Gastroesophageal sphincter (tissue), 4 donors: ENCODE data around the gene CCDC85C. TPM values are rescaled to one million over a fixed set of nuclear protein-coding genes. Genes with fewer than 3 reads are reported as not detected.
A peak's percentile ranks its signal among the peaks of the same experiment; 100 is the strongest.

Source experiments
- ATAC-seq: fragments of 150-250 bp; one replicate; pipeline ENCODE4 v1.9.1; 2016; ENCODE audit warnings: mild to moderate bottlenecking, moderate library complexity
- H3K27ac ChIP-seq, 4 donors: fragments of 200-600 bp; sonication (generic) in 3 of 4; 1 replicate in 3 of 4; 2 replicates in 1 of 4; pipeline ENCODE4 v1.5.1; 2016 to 2019
- H3K27me3 ChIP-seq: fragments of 200-600 bp; sonication (generic); one replicate; pipeline ENCODE4 v1.5.1; 2019
- H3K36me3 ChIP-seq, 2 donors: fragments of 200-600 bp; sonication (generic); one replicate each; pipeline ENCODE4 v1.5.1; 2019; ENCODE audit warnings: control low read depth in 1 of 2
- H3K4me1 ChIP-seq, 3 donors: fragments of 200-600 bp; sonication (generic); 1 replicate in 2 of 3; 2 replicates in 1 of 3; pipeline ENCODE4 v1.5.1; 2016 to 2019; ENCODE audit warnings: control low read depth in 2 of 3
- H3K4me3 ChIP-seq, 2 donors: fragments of 200-600 bp; sonication (generic); one replicate each; pipeline ENCODE4 v1.5.1; 2019; ENCODE audit warnings: mild to moderate bottlenecking in 1 of 2, moderate library complexity in 1 of 2
- H3K9me3 ChIP-seq, 3 donors: fragments of 200-600 bp; sonication (generic); one replicate each; pipeline ENCODE4 v1.5.1; 2017 to 2019; ENCODE audit warnings: control low read depth in 2 of 3
- CTCF ChIP-seq, 4 experiments: fragments of 200-600 bp in 2 of 4; fragments of 450-650 bp in 2 of 4; sonication (generic) in 1 of 4; IDR thresholded peaks; one replicate each; pipeline ENCODE4 v1.5.1; 2017 to 2019; ENCODE audit warnings: antibody characterized with exemption in 4 of 4, mild to moderate bottlenecking in 2 of 4, moderate library complexity in 2 of 4
- EP300 ChIP-seq: sonication (generic); formaldehyde crosslinking; IDR thresholded peaks from one replicate; pipeline ENCODE4 v1.6.1; 2017; ENCODE audit warnings: antibody characterized with exemption, mild to moderate bottlenecking
- POLR2A ChIP-seq, 2 donors: fragments of 450-650 bp; IDR thresholded peaks; one replicate each; pipeline ENCODE4 v1.6.1; 2017; ENCODE audit warnings: antibody characterized with exemption in 2 of 2, mild to moderate bottlenecking in 2 of 2, moderate library complexity in 1 of 2
- POLR2AphosphoS5 ChIP-seq: sonication (generic); formaldehyde crosslinking; IDR thresholded peaks from one replicate; pipeline ENCODE4 v1.6.1; 2017; ENCODE audit warnings: antibody characterized with exemption
- WGBS, 2 donors: methylation state at CpG; one replicate each; pipeline ENCODE4 v1.1.5; 2018; ENCODE audit warnings: low coverage in 1 of 2; 5-methylcytosine and 5-hydroxymethylcytosine counted together
- total RNA-seq, 4 donors: library from RNA; depleted of rRNA; stranded (reverse); fragments of >200 nt; gene quantifications; one replicate each; pipeline ENCODE4 v1.1.0, GENCODE V29; 2016

CCDC85C gene
- total RNA-seq, 4 donors from 2014 or later = 14.0 to 58.2 (median 25.0) TPM

- no peak overlapping the region for H3K27ac ChIP-seq
- peak; percentile 30 for ATAC-seq
- H3K4me1 ChIP-seq = no peaks in the 10 kb centered on the region
- TF ChIP-seq POLR2A (IDR thresholded peaks at IDR 0.05) (no peak), POLR2AphosphoS5 (no peak)
- no peaks in the 10 kb centered on the region for H3K27me3 ChIP-seq
- no peak overlapping the region for H3K4me3 ChIP-seq
- 69 to 78% methylated on average over 5 of the region's 5 CpGs for WGBS, 2 donors
- H3K36me3 ChIP-seq = no peaks in the 10 kb centered on the region
- no peaks in the 10 kb centered on the region for H3K9me3 ChIP-seq
Measured at GRCh38 chr14:99636487-99636886, 32.5 kb upstream of the CCDC85C start.

- H3K9me3 ChIP-seq = no peaks in the 10 kb centered on the region
- no peaks in the 10 kb centered on the region for H3K27me3 ChIP-seq
- H3K27ac ChIP-seq = no peak overlapping the region
- ATAC-seq = no peak
- 50% methylated on average over 1 of the region's 8 CpGs; no CpG with 5 or more reads in 1 of the 2 donors for WGBS, 2 donors
- no peaks in the 10 kb centered on the region for H3K4me1 ChIP-seq
- H3K36me3 ChIP-seq = no peaks in the 10 kb centered on the region
- H3K4me3 ChIP-seq = no peak overlapping the region
- TF ChIP-seq POLR2A (IDR thresholded peaks at IDR 0.05) (no peak), EP300 (no peak), POLR2AphosphoS5 (no peak), CTCF (IDR thresholded peaks at IDR 0.05) (no peak)
Measured at GRCh38 chr14:99635116-99635515, 31.1 kb upstream of the CCDC85C start.

- Histone ChIP-seq H3K27me3 (no peaks in the 10 kb centered on the region), H3K4me3 (no peak overlapping the region), H3K9me3 (no peaks in the 10 kb centered on the region), H3K36me3 (no peaks in the 10 kb centered on the region), H3K27ac (no peak overlapping the region), H3K4me1 (no peaks in the 10 kb centered on the region)
- no peak for TF ChIP-seq POLR2A (IDR thresholded peaks at IDR 0.05)
- TF ChIP-seq POLR2AphosphoS5 = no peak
- TF ChIP-seq CTCF (IDR thresholded peaks at IDR 0.05) = no peak
- TF ChIP-seq EP300 = no peak
- ATAC-seq = no peak
- WGBS, 2 donors = 65 to 82% methylated on average over 2 to 5 of the region's 10 CpGs
Measured at GRCh38 chr14:99634443-99634842, 30.4 kb upstream of the CCDC85C start.

- Histone ChIP-seq H3K9me3 (no peaks in the 10 kb centered on the region), H3K27me3 (no peaks in the 10 kb centered on the region), H3K4me3 (no peak overlapping the region), H3K27ac (no peak overlapping the region), H3K4me1 (peaks cover 0 to 4% (median 2%) of the 10 kb centered on the region in 3 donors), H3K36me3 (no peaks in the 10 kb centered on the region)
- TF ChIP-seq EP300 (no peak), POLR2A (IDR thresholded peaks at IDR 0.05) (no peak), POLR2AphosphoS5 (no peak), CTCF (IDR thresholded peaks at IDR 0.05) (no peak)
- WGBS, 2 donors = no CpG with 5 or more reads among the region's 10 CpGs
- no peak for ATAC-seq
Measured at GRCh38 chr14:99633918-99634317, 29.9 kb upstream of the CCDC85C start.

- no peak for TF ChIP-seq POLR2AphosphoS5
- no peak for TF ChIP-seq CTCF (IDR thresholded peaks at IDR 0.05)
- no peak for TF ChIP-seq POLR2A (IDR thresholded peaks at IDR 0.05)
- TF ChIP-seq EP300 = no peak
- Histone ChIP-seq H3K27me3 (no peaks in the 10 kb centered on the region), H3K4me1 (peaks cover 0 to 11% (median 6%) of the 10 kb centered on the region in 3 donors), H3K36me3 (no peaks in the 10 kb centered on the region), H3K4me3 (no peak overlapping the region), H3K27ac (no peak overlapping the region), H3K9me3 (no peaks in the 10 kb centered on the region)
- WGBS, 2 donors = 100% methylated on average over 1 of the region's 3 CpGs; no CpG with 5 or more reads in 1 of the 2 donors
- no peak for ATAC-seq
Measured at GRCh38 chr14:99633141-99633540, 29.1 kb upstream of the CCDC85C start.
